Heart left ventricle (tissue), 13 donors: ENCODE results near the gene C17orf107.

ENCODE experiments used
- CTCF ChIP-seq, 12 donors: fragments of 200-600 bp; sonication (generic) in 4 of 12; IDR thresholded peaks; one replicate each; pipeline versions ENCODE4 v1.5.0 to v1.8.0; 2018 to 2022; ENCODE audit warnings: antibody characterized with exemption in 12 of 12, mild to moderate bottlenecking in 5 of 12
- POLR2A ChIP-seq, 2 donors: fragments of 450-650 bp; IDR thresholded peaks; one replicate each; pipeline ENCODE4 v1.6.1; 2017; ENCODE audit warnings: antibody characterized with exemption in 2 of 2, mild to moderate bottlenecking in 2 of 2, moderate library complexity in 2 of 2
- donor health status: ischemic (EF 13 %, LVEDD 7.1; RV severe dilation, severe dysfunction).
- donor health status: DM: no; HTN: yes; CAD: no.
- donor health status: DM: no; HTN: no; CAD: no.
- donor health status: ischemic (EF 25% LVEDD 6.9; RV normal size, moderate dysfunction).
- donor health status: ischemic (EF 25% LVEDD 5.7; RV mildly dilated, moderate dysfunction).
- donor health status: ischemic (EF 35%, LVEDD 5.7; RV mildly dilated, moderate dysfunction).
- donor health status: nonischemic (EF 11% LVEDD 7.7; RV severe dilation, severe dysfunction).
- donor health status: DM: yes; HTN: yes; CAD: no.
- donor health status: PGD.
- donor health status: ischemic (EF 29% LVEDD 5.4; RV normal size, mild dysfunction).
- donor health status: nonischemic (EF 23%, LVEDD 6.1; RV moderate dilation, normal function).

GRCh38 chr17:4944163-4944553 is 44.8 kb downstream of the C17orf107 start:
- TF ChIP-seq CTCF (IDR thresholded peaks at IDR 0.05) (no peak), POLR2A (IDR thresholded peaks at IDR 0.05) (no peak)
